Esophagus squamous epithelium (tissue), 4 donors: Measurements from ENCODE around the gene THPO.

Source experiments
- CTCF ChIP-seq, 6 experiments: fragments of 450-650 bp in 4 of 6; fragments of 200-600 bp in 2 of 6; sonication (generic) in 2 of 6; IDR thresholded peaks; one replicate each; pipeline ENCODE4 v1.5.1; 2016 to 2019; ENCODE audit warnings: antibody characterized with exemption in 6 of 6, mild to moderate bottlenecking in 4 of 6, moderate library complexity in 4 of 6
- POLR2A ChIP-seq, 4 donors: fragments of 450-650 bp; IDR thresholded peaks; one replicate each; pipeline ENCODE4 v1.6.1; 2017; ENCODE audit warnings: antibody characterized with exemption in 4 of 4, mild to moderate bottlenecking in 4 of 4, moderate library complexity in 3 of 4

GRCh38 chr3:184417619-184418327 lies 39.8 kb upstream of the THPO start:
- no peak for TF ChIP-seq POLR2A (IDR thresholded peaks at IDR 0.05)
- peak; percentile 59 to 98 (median 92) for TF ChIP-seq CTCF (IDR thresholded peaks at IDR 0.05)
